ENCODE results near the gene GDAP2.

- no peak for TF ChIP-seq CTCF (IDR thresholded peaks at IDR 0.05)
- TF ChIP-seq POLR2AphosphoS5 (IDR thresholded peaks at IDR 0.05): no peak
- TF ChIP-seq POLR2A (IDR thresholded peaks at IDR 0.05): no peak
These were observed 18.4 kb downstream of the GDAP2 start for GRCh38 chr1:117911051-117911450.
